ENCODE results near the gene ABCA7. TPM values are rescaled to one million over a fixed set of nuclear protein-coding genes. Genes with fewer than 3 reads are reported as not detected.

ABCA7 gene
- 2.7 and 3.0 TPM in 2 replicates for total RNA-seq

GRCh38 chr19:1039646-1040475, at the start of gene ABCA7:
Gene ABCA7 (plus strand): TSS chr19:1040107. CDS start chr19:1041362, 1,255 bp downstream.

GRCh38 chr19:1000095-1000494, 39.8 kb upstream of the ABCA7 start, which contains the start of gene GRIN3B:
Gene GRIN3B (plus strand): TSS chr19:1000419. CDS start chr19:1000438, 19 bp downstream.

GRCh38 chr19:1020868-1021425, 19.0 kb upstream of the ABCA7 start, which contains the start of gene TMEM259:
Gene TMEM259 (minus strand): TSS chr19:1021123. CDS start chr19:1020996, 127 bp downstream.

GRCh38 chr19:1025960-1026782, 13.7 kb upstream of the ABCA7 start, which contains the start of gene CNN2:
Gene CNN2 (plus strand): TSS chr19:1026608. CDS start chr19:1026662, 54 bp downstream.

GRCh38 chr19:1066748-1067340, 26.9 kb downstream of the ABCA7 start, which contains the start of gene ARHGAP45:
Gene ARHGAP45 (plus strand): TSS chr19:1067167. CDS start chr19:1067406, 239 bp downstream.

GRCh38 chr19:1094978-1095701, 55.2 kb downstream of the ABCA7 start, which contains the start of gene POLR2E:
Gene POLR2E (minus strand): TSS chr19:1095375. CDS start chr19:1095315, 60 bp downstream.

GRCh38 chr19:1103708-1104310, 63.9 kb downstream of the ABCA7 start, which contains the start of gene GPX4:
Gene GPX4 (plus strand): TSS chr19:1103994. CDS start chr19:1104044, 50 bp downstream.

Other genes starting within 250 kb of the ABCA7 start
- gene PTBP1, start 242.7 kb upstream of the ABCA7 start, total RNA-seq = 77.0 and 125 TPM in 2 replicates
- 0.12 TPM in 1 of 2 replicates, not detected in the other for gene PLPPR3, start 218.2 kb upstream of the ABCA7 start, total RNA-seq
- gene AZU1, start 212.3 kb upstream of the ABCA7 start, total RNA-seq = not detected in 2 replicates
- not detected in 2 replicates for gene PRTN3, start 199.1 kb upstream of the ABCA7 start, total RNA-seq
- gene ELANE, start 187.8 kb upstream of the ABCA7 start, total RNA-seq = not detected in 2 replicates
- 1.00 and 7.1 TPM in 2 replicates for gene CFD, start 180.4 kb upstream of the ABCA7 start, total RNA-seq
- gene MED16, start 146.9 kb upstream of the ABCA7 start, total RNA-seq = 39.4 and 43.2 TPM in 2 replicates
- not detected in 2 replicates for gene RNU6-9, start 146.6 kb upstream of the ABCA7 start, total RNA-seq
- 15.4 and 20.9 TPM in 2 replicates for gene R3HDM4, start 126.9 kb upstream of the ABCA7 start, total RNA-seq
- not detected in 2 replicates for gene KISS1R, start 122.8 kb upstream of the ABCA7 start, total RNA-seq
- gene ARID3A, start 114.1 kb upstream of the ABCA7 start, total RNA-seq = 15.5 and 18.6 TPM in 2 replicates
- 58.9 and 69.8 TPM in 2 replicates for gene WDR18, start 55.8 kb upstream of the ABCA7 start, total RNA-seq
- gene GRIN3B, start 39.7 kb upstream of the ABCA7 start, total RNA-seq = 0.50 TPM in 1 of 2 replicates, not detected in the other
- gene TMEM259, start 19.0 kb upstream of the ABCA7 start, total RNA-seq = 66.4 and 71.5 TPM in 2 replicates
- not detected in 2 replicates for gene RNU6-2, start 18.6 kb upstream of the ABCA7 start, total RNA-seq
- 133 and 210 TPM in 2 replicates for gene CNN2, start 13.5 kb upstream of the ABCA7 start, total RNA-seq
- gene ARHGAP45, start 27.1 kb downstream of the ABCA7 start, total RNA-seq = 0.77 and 0.87 TPM in 2 replicates
- 82.0 and 138 TPM in 2 replicates for gene POLR2E, start 55.3 kb downstream of the ABCA7 start, total RNA-seq
- 165 and 232 TPM in 2 replicates for gene GPX4, start 63.9 kb downstream of the ABCA7 start, total RNA-seq
- 36.5 and 47.6 TPM in 2 replicates for gene SBNO2, start 134.2 kb downstream of the ABCA7 start, total RNA-seq
- 104 and 111 TPM in 2 replicates for gene STK11, start 165.7 kb downstream of the ABCA7 start, total RNA-seq
- 3.8 and 4.6 TPM in 2 replicates for gene CBARP, start 197.9 kb downstream of the ABCA7 start, total RNA-seq
- 19.8 and 26.2 TPM in 2 replicates for gene ATP5F1D, start 201.6 kb downstream of the ABCA7 start, total RNA-seq
- gene MIDN, start 208.5 kb downstream of the ABCA7 start, total RNA-seq = 23.0 and 30.2 TPM in 2 replicates
- gene CIRBP, start 229.2 kb downstream of the ABCA7 start, total RNA-seq = 184 and 223 TPM in 2 replicates
- 24.6 and 28.7 TPM in 2 replicates for gene FAM174C, start 235.4 kb downstream of the ABCA7 start, total RNA-seq
- gene EFNA2, start 245.8 kb downstream of the ABCA7 start, total RNA-seq = not detected in 2 replicates

Data from uterine smooth muscle cell (primary cell).